ENCODE results near the gene ATP6V0C. TPM values are rescaled to one million over a fixed set of nuclear protein-coding genes. Genes with fewer than 3 reads are reported as not detected.

The ATP6V0C gene
- total RNA-seq, 2 donors from 2014 or later, result 33.5 to 38.9 TPM

- intact Hi-C loops (cut with DNase I), result no loop called here
- 85 to 88% methylated on average over 5 to 12 of the region's 12 CpGs for whole genome bisulfite sequencing, 2 donors
- ATAC-seq, result no peak
- TF ChIP-seq POLR2A (IDR thresholded peaks at IDR 0.05), result no peak
- Histone ChIP-seq H3K27ac (no peak overlapping the region), H3K36me3 (replicated peaks in 1 of 2; ENCODE audit: insufficient read depth in 1 of 2, low read depth in 2 of 2) (peaks cover 0 to 1% of the 10 kb centered on the region in 2 donors), H3K4me1 (peaks cover 9% of the 10 kb centered on the region), H3K4me3 (no peak overlapping the region), H3K27me3 (no peaks in the 10 kb centered on the region), H3K9me3 (no peaks in the 10 kb centered on the region)
- no peak for DNase-seq
Measured at GRCh38 chr16:2527071-2527783, 13.5 kb downstream of the ATP6V0C start.

- Histone ChIP-seq H3K9me3 (no peaks in the 10 kb centered on the region), H3K27me3 (no peaks in the 10 kb centered on the region), H3K4me3 (no peak overlapping the region), H3K4me1 (peaks cover 9% of the 10 kb centered on the region), H3K27ac (no peak overlapping the region), H3K36me3 (replicated peaks in 1 of 2; ENCODE audit: insufficient read depth in 1 of 2, low read depth in 2 of 2) (peaks cover 0 to 1% of the 10 kb centered on the region in 2 donors)
- intact Hi-C loops (cut with DNase I), result no loop called here
- TF ChIP-seq CTCF (IDR thresholded peaks at IDR 0.05) (no peak), POLR2A (IDR thresholded peaks at IDR 0.05) (no peak)
- WGBS, 2 donors, result 93 to 98% methylated on average over 11 to 23 of the region's 24 CpGs
- DNase-seq (no peak), ATAC-seq (no peak)
Measured at GRCh38 chr16:2527784-2528100, 14.0 kb downstream of the ATP6V0C start.

- ATAC-seq, result no peak
- H3K36me3 ChIP-seq (replicated peaks in 1 of 2; ENCODE audit: insufficient read depth in 1 of 2, low read depth in 2 of 2), result peaks cover 0 to 1% of the 10 kb centered on the region in 2 donors
- DNase-seq, result no peak
- no peak overlapping the region for H3K4me3 ChIP-seq
- no peak for TF ChIP-seq POLR2A (IDR thresholded peaks at IDR 0.05)
- TF ChIP-seq CTCF (IDR thresholded peaks at IDR 0.05), result no peak
- H3K9me3 ChIP-seq, result no peaks in the 10 kb centered on the region
- peaks cover 12% of the 10 kb centered on the region for H3K4me1 ChIP-seq
- 93 to 100% methylated on average over 1 to 30 of the region's 36 CpGs for WGBS, 2 donors
- intact Hi-C loops (cut with DNase I), result no loop called here
- no peaks in the 10 kb centered on the region for H3K27me3 ChIP-seq
- no peak overlapping the region for H3K27ac ChIP-seq
Measured at GRCh38 chr16:2528161-2529060, 14.7 kb downstream of the ATP6V0C start.

- intact Hi-C loops (cut with DNase I), result no loop called here
- 85 to 93% methylated on average over 13 to 32 of the region's 32 CpGs for WGBS, 2 donors
- Histone ChIP-seq H3K9me3 (no peaks in the 10 kb centered on the region), H3K36me3 (replicated peaks in 1 of 2; ENCODE audit: insufficient read depth in 1 of 2, low read depth in 2 of 2) (no peaks in the 10 kb centered on the region), H3K27me3 (no peaks in the 10 kb centered on the region), H3K4me1 (peaks cover 12% of the 10 kb centered on the region), H3K27ac (no peak overlapping the region), H3K4me3 (no peak overlapping the region)
- ATAC-seq, result no peak
- TF ChIP-seq CTCF (IDR thresholded peaks at IDR 0.05) (no peak), POLR2A (IDR thresholded peaks at IDR 0.05) (no peak)
- no peak for DNase-seq
Measured at GRCh38 chr16:2529061-2529931, 15.5 kb downstream of the ATP6V0C start.

Data from body of pancreas (tissue), 4 donors.